ENCODE data around the gene LCORL. TPM values are rescaled to one million over a fixed set of nuclear protein-coding genes. Genes with fewer than 3 reads are reported as not detected.

LCORL gene
- total RNA-seq, 1 experiment from 2014 or later, result 15.5 TPM

DNA sequence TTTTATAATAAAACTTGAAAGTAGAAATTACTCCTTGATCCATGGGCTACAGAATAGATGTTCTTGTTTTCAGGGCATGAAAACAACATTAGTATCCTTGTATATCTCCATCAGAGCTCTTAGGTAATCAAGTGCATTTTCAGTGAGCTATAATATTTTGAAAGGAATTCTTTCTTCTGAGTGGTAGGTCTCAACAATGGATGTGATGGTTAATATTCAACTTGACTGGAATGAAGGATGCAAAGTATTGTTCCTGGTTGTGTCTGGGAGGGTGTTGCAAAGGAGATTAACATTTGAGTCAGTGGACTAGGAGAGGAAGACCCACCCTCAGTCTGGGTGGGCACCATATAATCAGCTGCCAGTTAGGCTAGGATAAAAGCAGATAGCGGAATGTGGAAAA lies 100.1 kb downstream of the LCORL start:
- TF ChIP-seq, protein P1, sequence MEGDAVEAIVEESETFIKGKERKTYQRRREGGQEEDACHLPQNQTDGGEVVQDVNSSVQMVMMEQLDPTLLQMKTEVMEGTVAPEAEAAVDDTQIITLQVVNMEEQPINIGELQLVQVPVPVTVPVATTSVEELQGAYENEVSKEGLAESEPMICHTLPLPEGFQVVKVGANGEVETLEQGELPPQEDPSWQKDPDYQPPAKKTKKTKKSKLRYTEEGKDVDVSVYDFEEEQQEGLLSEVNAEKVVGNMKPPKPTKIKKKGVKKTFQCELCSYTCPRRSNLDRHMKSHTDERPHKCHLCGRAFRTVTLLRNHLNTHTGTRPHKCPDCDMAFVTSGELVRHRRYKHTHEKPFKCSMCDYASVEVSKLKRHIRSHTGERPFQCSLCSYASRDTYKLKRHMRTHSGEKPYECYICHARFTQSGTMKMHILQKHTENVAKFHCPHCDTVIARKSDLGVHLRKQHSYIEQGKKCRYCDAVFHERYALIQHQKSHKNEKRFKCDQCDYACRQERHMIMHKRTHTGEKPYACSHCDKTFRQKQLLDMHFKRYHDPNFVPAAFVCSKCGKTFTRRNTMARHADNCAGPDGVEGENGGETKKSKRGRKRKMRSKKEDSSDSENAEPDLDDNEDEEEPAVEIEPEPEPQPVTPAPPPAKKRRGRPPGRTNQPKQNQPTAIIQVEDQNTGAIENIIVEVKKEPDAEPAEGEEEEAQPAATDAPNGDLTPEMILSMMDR (conservative IDR thresholded peaks at IDR 0.05), result no peak
- Histone ChIP-seq H2BK12ac (ENCODE audit: insufficient read length, low read depth, low read length) (no peak overlapping the region), H3K9me3 (ENCODE audit: control insufficient read depth, low read depth, low read length) (no peaks in the 10 kb centered on the region), H3K9ac (ENCODE audit: extremely low read depth, insufficient read length, low read length) (no peak overlapping the region), H3K23ac (ENCODE audit: insufficient read length, low read depth, low read length) (no peak overlapping the region), H3K18ac (ENCODE audit: insufficient read length, low read depth, low read length) (no peak overlapping the region), H3K79me2 (ENCODE audit: insufficient read depth, low read length) (no peaks in the 10 kb centered on the region), H3K4me1 (ENCODE audit: insufficient read depth, low read length) (no peaks in the 10 kb centered on the region), H4K8ac (replicated peaks; ENCODE audit: insufficient read length, low read depth, low read length) (no peak overlapping the region), H3K14ac (ENCODE audit: insufficient read depth, low read length) (no peak overlapping the region), H2BK15ac (ENCODE audit: low read depth, low read length) (no peak overlapping the region), H3K4ac (ENCODE audit: low read depth, low read length) (no peak overlapping the region), H4K5ac (ENCODE audit: insufficient read length, low read depth, low read length) (no peak overlapping the region), H2BK20ac (ENCODE audit: low read depth, low read length, poor library complexity, severe bottlenecking) (no peak overlapping the region), H2BK5ac (ENCODE audit: insufficient read length, low read length) (no peak overlapping the region), H2AFZ (ENCODE audit: low read length) (no peak overlapping the region), H3K27ac (ENCODE audit: insufficient read length, low read depth, low read length) (no peak overlapping the region), H4K91ac (ENCODE audit: insufficient read length, low read depth, low read length) (no peak overlapping the region), H2BK120ac (ENCODE audit: low read depth, low read length, poor library complexity, severe bottlenecking) (no peak overlapping the region), H3K27me3 (ENCODE audit: insufficient read depth, low read length) (no peaks in the 10 kb centered on the region), H3T11ph (ENCODE audit: low read length) (no peak overlapping the region), H3K56ac (ENCODE audit: insufficient read length, low read depth, low read length) (no peak overlapping the region), H2AK5ac (ENCODE audit: insufficient read length, low read length) (no peak overlapping the region), H3K79me1 (ENCODE audit: insufficient read depth, low read depth, low read length, poor library complexity, severe bottlenecking) (no peaks in the 10 kb centered on the region), H4K20me1 (ENCODE audit: control insufficient read depth, insufficient read depth, insufficient read length) (no peaks in the 10 kb centered on the region), H3K23me2 (ENCODE audit: insufficient read length, low read depth, low read length, poor library complexity, severe bottlenecking) (no peaks in the 10 kb centered on the region), H3K4me2 (ENCODE audit: insufficient read depth, insufficient read length, low read length) (no peak overlapping the region)
- no CpG with 5 or more reads among the region's 1 CpG for WGBS (ENCODE audit: extremely low coverage, insufficient read length, low lambda C conversion rate)
- peaks cover 6 to 12% of the 10 kb centered on the region in 2 experiments; a peak in 3 of 4 replicates for H3K4me1 Mint-ChIP-seq
- peaks cover 10 to 23% (median 10%) of the 10 kb centered on the region in 3 experiments; a peak in 6 of 7 replicates for H3K36me3 Mint-ChIP-seq (ENCODE audit: insufficient read depth in 1 of 3, low read depth in 3 of 3)
- no peak for DNase-seq
- no peak overlapping the region for H3K27ac Mint-ChIP-seq
- no peaks in the 10 kb centered on the region; a peak in 1 of 5 replicates for H3K9me3 Mint-ChIP-seq
- no peaks in the 10 kb centered on the region for H3K27me3 Mint-ChIP-seq (ENCODE audit: low read depth)
- H3K4me3 Mint-ChIP-seq, result no peak overlapping the region

Data from H9 (cell line).